HL-60/S4 (cell line): ENCODE measurements around the gene FAM83E.
"Not testable (repeated sequence)": the region's sequence is repeated elsewhere in the genome, so short reads cannot be mapped to it uniquely, and the experiment has no call there.

Experiments
- in situ Hi-C: fragments of 300-500 bp; cut with MboI; formaldehyde crosslinking; loops from 2 replicates; pipeline ENCODE4 v1.14.3; 2022; ENCODE audit warnings: low sequenced_read_pairs

Gene FAM83E

GRCh38 chr19:48642862-48643261 lies 28.0 kb upstream of the FAM83E start:
- in situ Hi-C loops: loop anchor here (10.0 kb wide), 1 partner anchor 192 kb away; the partner anchor contains the start of gene HSD17B14

GRCh38 chr19:48641850-48642249 lies 27.0 kb upstream of the FAM83E start:
- in situ Hi-C loops: loop anchor here (10.0 kb wide), 1 partner anchor 193 kb away; the partner anchor contains the start of gene HSD17B14

GRCh38 chr19:48639483-48640375 lies 24.9 kb upstream of the FAM83E start:
- in situ Hi-C loops: loop anchor here (10.0 kb wide), 1 partner anchor 195 kb away; the partner anchor contains the start of gene HSD17B14

GRCh38 chr19:48638831-48639381 lies 24.0 kb upstream of the FAM83E start:
- in situ Hi-C loops: no loop called here

GRCh38 chr19:48637948-48638830 lies 23.3 kb upstream of the FAM83E start:
- in situ Hi-C loops: no loop called here

- in situ Hi-C loops: no loop called here
Measured at GRCh38 chr19:48637449-48637947, 22.6 kb upstream of the FAM83E start.

GRCh38 chr19:48636859-48637448 lies 22.1 kb upstream of the FAM83E start, which contains the start of gene DBP:
Gene DBP (minus strand): TSS chr19:48637379. CDS start chr19:48636994, 385 bp downstream.
- in situ Hi-C loops: no loop called here

- in situ Hi-C loops: no loop called here
Measured at GRCh38 chr19:48635966-48636858, 21.3 kb upstream of the FAM83E start.

GRCh38 chr19:48635263-48635965 lies 20.5 kb upstream of the FAM83E start:
- in situ Hi-C loops: no loop called here

GRCh38 chr19:48634424-48635262 lies 19.8 kb upstream of the FAM83E start:
- in situ Hi-C loops: no loop called here

- in situ Hi-C loops: no loop called here
Measured at GRCh38 chr19:48634036-48634342, 19.1 kb upstream of the FAM83E start.

GRCh38 chr19:48633148-48634035 lies 18.5 kb upstream of the FAM83E start:
- in situ Hi-C loops: no loop called here

- in situ Hi-C loops: no loop called here
Measured at GRCh38 chr19:48632692-48633147, 17.8 kb upstream of the FAM83E start.

- in situ Hi-C loops: not testable (repeated sequence)
Measured at GRCh38 chr19:48632286-48632685, 17.4 kb upstream of the FAM83E start.

GRCh38 chr19:48631225-48631624 lies 16.3 kb upstream of the FAM83E start:
- in situ Hi-C loops: no loop called here

- in situ Hi-C loops: no loop called here
Measured at GRCh38 chr19:48630296-48631063, 15.6 kb upstream of the FAM83E start.
